RWPE2 (cell line): ENCODE data around the gene ZBP1.

ENCODE experiments used
- ATAC-seq: fragments of 200-7000 bp; cut with Tn5 transposase; 3 replicates; pipeline ENCODE4 v1.9.1; 2021; ENCODE audit warnings: low read depth
- DNase-seq: peaks from one replicate; pipeline ENCODE4 v3.0.0-alpha.2; 2020; ENCODE audit warnings: low spot score
- H3K27ac ChIP-seq: fragments of 450-650 bp; 2 replicates; pipeline ENCODE4 v1.5.1; 2017; ENCODE audit warnings: mild to moderate bottlenecking; ENCODE audit not compliant: poor library complexity, severe bottlenecking
- H3K27me3 ChIP-seq: fragments of 250-450 bp; sonication (Bioruptor Pico); 2 replicates; pipeline ENCODE4 v1.5.1; 2021; ENCODE audit warnings: mild to moderate bottlenecking, moderate library complexity; ENCODE audit not compliant: insufficient read depth, poor library complexity, severe bottlenecking
- H3K36me3 ChIP-seq: fragments of 250-450 bp; sonication (Bioruptor Pico); 2 replicates; pipeline ENCODE4 v1.5.1; 2020; ENCODE audit warnings: low read depth, mild to moderate bottlenecking, moderate library complexity
- H3K4me1 ChIP-seq: fragments of 250-450 bp; sonication (Bioruptor Pico); 2 replicates; pipeline ENCODE4 v1.5.1; 2021; ENCODE audit warnings: mild to moderate bottlenecking, moderate library complexity; ENCODE audit not compliant: insufficient read depth, poor library complexity, severe bottlenecking
- H3K4me3 ChIP-seq: fragments of 250-450 bp; sonication (Bioruptor Pico); 2 replicates; pipeline ENCODE4 v1.5.1; 2021; ENCODE audit warnings: mild to moderate bottlenecking, moderate library complexity; ENCODE audit not compliant: severe bottlenecking
- H3K9me3 ChIP-seq: fragments of 250-450 bp; sonication (Bioruptor Pico); 2 replicates; pipeline ENCODE4 v1.5.1; 2021; ENCODE audit warnings: mild to moderate bottlenecking, moderate library complexity; ENCODE audit not compliant: severe bottlenecking
- TF ChIP-seq, protein P1 (sequence below): fragments of 450-650 bp; IDR thresholded peaks from one replicate; pipeline ENCODE4 v1.5.1; 2017; ENCODE audit warnings: mild to moderate bottlenecking, moderate library complexity; ENCODE audit not compliant: poor library complexity, severe bottlenecking

Gene ZBP1

DNA sequence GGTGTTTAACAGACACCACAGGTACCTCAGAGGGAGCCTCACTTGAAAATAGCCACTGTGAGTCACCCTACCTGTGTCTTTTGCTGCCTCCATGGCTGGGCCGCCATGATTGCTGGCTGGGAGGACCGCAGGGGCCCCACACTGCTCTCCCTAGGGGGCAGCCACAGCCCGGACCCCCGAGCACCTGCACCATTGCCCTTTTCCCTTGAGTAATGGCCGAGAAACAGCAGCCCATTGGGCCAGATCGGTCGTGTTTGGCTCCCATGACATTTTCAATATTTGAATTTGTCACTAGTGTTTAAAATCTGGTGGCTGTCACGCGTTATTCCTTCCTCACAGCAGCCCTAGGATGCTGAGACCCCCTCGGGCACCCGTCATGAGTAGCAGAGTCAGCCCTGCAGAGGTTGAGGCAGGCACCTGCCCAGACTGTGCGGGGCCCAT is 6.7 kb downstream of the ZBP1 start:
- Histone ChIP-seq H3K27me3 (peaks cover 6% of the 10 kb centered on the region), H3K36me3 (no peaks in the 10 kb centered on the region), H3K27ac (no peak overlapping the region), H3K4me3 (no peak overlapping the region), H3K9me3 (no peaks in the 10 kb centered on the region), H3K4me1 (peaks cover 9% of the 10 kb centered on the region)
- TF ChIP-seq, protein P1, sequence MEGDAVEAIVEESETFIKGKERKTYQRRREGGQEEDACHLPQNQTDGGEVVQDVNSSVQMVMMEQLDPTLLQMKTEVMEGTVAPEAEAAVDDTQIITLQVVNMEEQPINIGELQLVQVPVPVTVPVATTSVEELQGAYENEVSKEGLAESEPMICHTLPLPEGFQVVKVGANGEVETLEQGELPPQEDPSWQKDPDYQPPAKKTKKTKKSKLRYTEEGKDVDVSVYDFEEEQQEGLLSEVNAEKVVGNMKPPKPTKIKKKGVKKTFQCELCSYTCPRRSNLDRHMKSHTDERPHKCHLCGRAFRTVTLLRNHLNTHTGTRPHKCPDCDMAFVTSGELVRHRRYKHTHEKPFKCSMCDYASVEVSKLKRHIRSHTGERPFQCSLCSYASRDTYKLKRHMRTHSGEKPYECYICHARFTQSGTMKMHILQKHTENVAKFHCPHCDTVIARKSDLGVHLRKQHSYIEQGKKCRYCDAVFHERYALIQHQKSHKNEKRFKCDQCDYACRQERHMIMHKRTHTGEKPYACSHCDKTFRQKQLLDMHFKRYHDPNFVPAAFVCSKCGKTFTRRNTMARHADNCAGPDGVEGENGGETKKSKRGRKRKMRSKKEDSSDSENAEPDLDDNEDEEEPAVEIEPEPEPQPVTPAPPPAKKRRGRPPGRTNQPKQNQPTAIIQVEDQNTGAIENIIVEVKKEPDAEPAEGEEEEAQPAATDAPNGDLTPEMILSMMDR, result no peak
- peak; percentile 75 for DNase-seq
- ATAC-seq, result no peak

DNA sequence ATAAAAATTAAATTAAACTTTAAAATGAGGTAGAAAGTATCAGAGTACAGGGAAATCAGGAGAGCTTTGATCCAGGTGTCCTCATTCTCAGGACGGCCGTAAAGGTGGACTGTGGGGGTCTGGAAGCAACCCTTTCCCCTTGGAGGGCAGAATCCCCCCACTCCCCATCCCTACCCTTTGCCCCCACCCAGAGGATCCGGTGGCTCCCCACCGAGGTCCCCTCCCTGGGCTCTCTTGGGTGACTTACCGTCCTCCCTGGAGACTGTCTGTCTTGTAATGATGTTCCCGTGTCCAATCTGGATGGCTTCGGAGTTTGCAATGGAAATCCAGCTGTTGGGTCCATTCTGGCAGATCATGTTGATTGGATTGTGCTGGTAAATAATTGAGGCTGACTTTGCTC is 7.3 kb downstream of the ZBP1 start:
- ATAC-seq (no peak), DNase-seq (peak; percentile 64)
- H3K36me3 ChIP-seq, result no peaks in the 10 kb centered on the region
- H3K27me3 ChIP-seq, result peaks cover 6% of the 10 kb centered on the region
- peaks cover 3% of the 10 kb centered on the region for H3K4me1 ChIP-seq
- no peaks in the 10 kb centered on the region for H3K9me3 ChIP-seq
- TF ChIP-seq, protein P1, result no peak
- H3K27ac ChIP-seq, result no peak overlapping the region
- no peak overlapping the region for H3K4me3 ChIP-seq

DNA sequence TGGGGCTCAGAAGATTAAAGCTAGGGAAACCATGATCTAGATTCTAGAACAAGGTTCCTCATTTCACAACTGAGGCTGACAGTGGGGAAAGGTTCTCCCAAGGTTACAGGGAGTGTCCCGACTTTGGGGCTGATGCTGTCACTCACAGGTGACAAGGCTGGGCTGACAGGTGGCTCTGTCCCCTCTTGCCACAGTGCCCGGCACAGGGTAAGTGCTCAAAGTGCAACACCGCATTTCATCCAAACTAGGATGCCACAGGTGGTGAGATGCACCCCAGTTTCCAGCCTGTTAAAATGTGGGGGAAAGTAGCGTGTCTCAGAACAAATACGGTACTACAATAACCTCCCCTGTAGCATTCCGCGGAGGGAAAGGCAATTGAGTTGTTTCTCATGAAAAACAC is 7.8 kb downstream of the ZBP1 start:
- H3K9me3 ChIP-seq, result no peaks in the 10 kb centered on the region
- ATAC-seq, result no peak
- TF ChIP-seq, protein P1, result no peak
- peak; percentile 67 for DNase-seq
- H3K36me3 ChIP-seq, result no peaks in the 10 kb centered on the region
- H3K27me3 ChIP-seq, result peaks cover 10% of the 10 kb centered on the region
- H3K4me3 ChIP-seq, result no peak overlapping the region
- no peaks in the 10 kb centered on the region for H3K4me1 ChIP-seq
- no peak overlapping the region for H3K27ac ChIP-seq

DNA sequence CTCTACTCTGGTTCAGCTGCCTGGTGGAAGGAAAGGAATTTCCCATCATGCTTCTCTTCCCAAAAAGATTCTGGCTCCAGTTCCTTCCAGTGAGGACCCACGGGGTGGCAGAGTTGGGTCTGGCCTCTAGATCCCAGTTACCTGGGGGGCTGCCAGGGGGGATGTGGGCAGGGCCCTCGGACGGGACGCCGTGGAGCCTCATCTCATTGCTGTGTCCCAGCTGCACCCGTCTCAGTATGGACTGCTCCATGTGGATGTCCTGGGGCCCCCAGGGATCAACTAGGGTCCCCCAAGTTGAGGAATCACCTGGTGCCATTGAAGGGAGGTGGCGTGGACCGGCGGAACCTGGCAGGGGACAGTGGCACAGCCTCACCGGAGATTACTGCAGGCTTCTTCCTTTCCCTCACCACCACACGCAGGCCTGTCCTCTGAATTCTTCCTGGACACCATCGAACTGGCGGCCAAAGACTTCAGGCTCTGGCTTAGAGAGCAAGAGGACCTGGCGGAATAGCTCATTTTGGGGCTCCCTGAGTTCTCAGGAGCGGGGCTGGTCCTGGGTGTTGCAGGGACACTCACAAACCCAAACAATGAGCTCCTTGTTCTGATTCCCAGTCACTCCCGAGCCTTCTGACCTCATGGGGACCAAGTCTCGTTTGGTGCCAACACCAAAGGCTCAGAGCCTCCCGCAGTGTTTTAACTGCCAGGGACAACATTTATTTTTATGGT is 8.5 kb downstream of the ZBP1 start:
- no peak overlapping the region for H3K27ac ChIP-seq
- H3K27me3 ChIP-seq, result peaks cover 17% of the 10 kb centered on the region
- H3K36me3 ChIP-seq, result no peaks in the 10 kb centered on the region
- H3K4me3 ChIP-seq, result no peak overlapping the region
- no peak for ATAC-seq
- no peaks in the 10 kb centered on the region for H3K4me1 ChIP-seq
- peak; percentile 78 for DNase-seq
- H3K9me3 ChIP-seq, result no peaks in the 10 kb centered on the region
- TF ChIP-seq, protein P1, result no peak
